C1 segment of cervical spinal cord (tissue), 14 donors: ENCODE measurements around the gene RAB31.
A peak's percentile ranks its signal among the peaks of the same experiment; 100 is the strongest.
"Not testable (repeated sequence)": the region's sequence is repeated elsewhere in the genome, so short reads cannot be mapped to it uniquely, and the experiment has no call there.

Experiments used
- DNase-seq, 14 donors: peaks; one replicate each; lab custom pipeline; 2025; lab: John Stamatoyannopoulos, UW

Gene RAB31

DNA sequence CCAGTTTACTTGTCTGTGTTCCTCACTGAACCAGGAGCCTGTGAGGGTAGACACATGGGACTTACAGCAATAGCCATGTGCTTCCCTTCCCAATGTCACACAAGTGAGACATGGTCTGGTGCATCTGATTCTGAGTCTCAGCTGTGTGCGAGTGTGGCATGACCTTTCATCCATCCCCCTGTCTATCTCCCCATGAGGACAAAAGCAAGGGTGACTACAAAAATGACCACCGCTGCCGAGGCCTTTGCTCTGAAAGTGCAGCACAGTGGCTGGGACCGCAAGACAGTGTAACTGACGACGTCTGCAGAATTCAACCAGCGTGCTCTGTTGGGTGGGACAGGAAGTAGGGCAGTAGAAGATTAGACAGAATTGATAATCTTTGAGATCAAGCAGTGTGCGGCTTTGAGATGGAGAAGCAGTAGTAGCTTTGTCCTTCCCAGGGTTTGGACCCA, 50.5 kb downstream of the RAB31 start:
- DNase-seq, result no peak

DNA sequence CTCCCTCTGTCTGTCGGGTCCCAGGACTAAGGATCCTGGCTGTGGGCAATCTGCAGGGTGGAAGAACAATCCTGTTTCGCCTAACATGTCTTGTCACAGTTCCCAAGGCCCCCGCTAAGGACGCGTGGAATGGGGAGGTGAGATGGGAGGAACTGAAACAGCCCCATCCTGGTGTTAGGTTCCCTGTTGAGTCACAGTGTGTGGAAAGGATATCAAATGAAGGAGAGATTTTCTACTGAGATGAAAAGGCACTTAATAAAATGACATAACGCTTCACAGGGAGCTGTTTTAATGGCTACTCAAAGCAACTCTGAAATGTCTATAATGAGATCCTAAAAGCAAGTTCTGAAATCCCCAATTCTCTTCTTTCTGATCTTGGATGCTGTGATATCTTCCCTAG, 52.5 kb downstream of the RAB31 start:
- no peak for DNase-seq

DNA sequence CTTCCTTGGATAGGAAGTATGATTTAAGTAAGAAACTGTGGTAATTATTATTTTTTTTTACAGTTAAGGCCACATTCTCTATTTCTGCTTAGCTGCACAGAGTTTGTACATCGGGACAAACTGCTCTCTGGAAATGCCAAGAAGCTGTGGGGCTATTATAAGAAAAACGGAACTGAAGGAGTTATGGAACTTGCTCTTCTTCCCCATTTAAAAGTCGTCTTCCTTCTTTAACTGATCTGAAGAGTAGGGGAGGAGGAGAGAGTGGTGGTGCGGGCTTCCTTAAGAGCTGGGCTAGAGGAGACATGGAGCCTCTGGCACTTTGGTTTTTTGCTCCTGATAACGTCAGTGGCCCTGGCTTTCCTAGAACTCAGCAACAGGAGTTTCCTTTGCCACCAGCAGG, 54.4 kb downstream of the RAB31 start:
- DNase-seq, result no peak

DNA sequence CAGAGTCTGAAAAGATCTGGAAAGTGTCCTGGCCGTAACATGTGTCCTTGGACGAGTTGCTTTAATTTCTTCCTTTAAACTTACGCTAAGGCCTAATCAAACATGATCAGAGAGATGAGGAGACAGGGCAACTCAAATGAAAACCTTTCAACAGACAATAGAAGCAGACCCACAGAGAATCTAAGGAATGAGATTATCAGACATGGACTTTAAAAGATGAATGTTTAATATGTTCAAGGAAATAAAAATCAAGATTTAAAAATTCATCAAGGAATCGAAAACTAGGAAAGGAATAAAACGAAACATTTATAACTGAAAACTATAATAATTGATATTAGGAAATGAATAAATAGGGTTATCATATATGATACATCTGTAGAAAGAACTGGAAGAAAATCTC, 55.1 kb downstream of the RAB31 start:
- no peak for DNase-seq

DNA sequence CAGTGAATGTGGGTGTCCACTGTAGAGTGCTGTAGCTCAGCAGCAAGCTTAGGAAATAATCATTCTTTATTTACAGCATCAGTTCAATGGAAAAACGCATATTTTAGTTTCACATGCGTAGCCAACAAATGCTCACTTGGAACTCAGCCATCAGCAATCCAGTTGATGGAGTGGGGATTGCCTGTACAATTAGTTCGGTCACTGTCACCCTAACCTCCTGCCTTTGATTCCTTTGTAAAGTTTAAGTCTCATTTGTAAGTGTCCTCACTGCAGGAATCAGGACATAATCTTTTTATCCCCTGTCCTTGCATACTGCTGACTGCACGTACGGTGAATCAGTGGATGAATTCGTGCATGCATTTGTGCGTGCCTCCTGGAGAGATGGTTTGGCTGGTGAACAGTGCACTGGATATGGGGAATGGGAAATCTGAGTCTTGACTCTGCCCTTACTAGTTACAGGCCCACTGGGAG, 55.9 kb downstream of the RAB31 start:
- no peak for DNase-seq

DNA sequence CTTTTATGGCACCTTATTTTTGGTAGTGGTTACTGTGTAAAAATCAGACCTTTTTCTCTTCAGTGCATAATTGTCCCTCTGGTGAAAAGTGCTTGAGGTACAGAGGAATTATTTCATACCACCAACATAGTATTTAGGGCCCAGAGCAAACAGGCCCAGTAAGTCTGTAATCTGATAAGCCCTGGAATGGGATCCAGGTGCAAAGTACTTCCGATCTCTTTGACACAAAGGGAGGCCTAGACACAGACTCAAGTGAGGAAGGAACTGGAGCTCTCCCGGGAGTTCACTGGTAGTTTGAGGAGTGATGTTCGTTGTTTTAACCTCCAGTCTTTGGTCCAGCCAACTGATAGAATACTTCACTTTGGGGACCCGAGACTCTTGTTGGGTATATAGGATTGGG, 57.4 kb downstream of the RAB31 start:
- no peak for DNase-seq

DNA sequence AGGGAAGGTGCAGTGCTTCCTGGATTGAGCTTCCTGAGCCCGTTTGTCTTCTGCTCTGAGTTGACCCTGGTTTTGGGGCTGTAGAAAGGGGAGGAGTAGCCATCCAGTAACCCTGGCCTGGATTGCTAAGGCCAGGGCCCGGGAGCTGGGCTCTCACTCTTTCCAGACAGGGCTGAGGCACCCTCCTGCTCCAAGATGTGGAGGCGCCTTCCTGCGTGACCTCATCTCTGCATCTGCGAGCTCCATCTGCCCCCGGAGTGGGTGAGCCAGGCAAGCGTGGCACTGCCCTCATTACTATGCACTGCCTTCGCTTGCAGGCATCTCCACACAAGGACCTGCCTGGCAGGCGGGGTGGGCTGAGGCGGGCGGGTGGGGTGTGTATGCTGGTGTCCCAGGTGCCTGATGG, 58.0 kb downstream of the RAB31 start:
- DNase-seq, result peak in 1 of 14 donors; percentile 24

DNA sequence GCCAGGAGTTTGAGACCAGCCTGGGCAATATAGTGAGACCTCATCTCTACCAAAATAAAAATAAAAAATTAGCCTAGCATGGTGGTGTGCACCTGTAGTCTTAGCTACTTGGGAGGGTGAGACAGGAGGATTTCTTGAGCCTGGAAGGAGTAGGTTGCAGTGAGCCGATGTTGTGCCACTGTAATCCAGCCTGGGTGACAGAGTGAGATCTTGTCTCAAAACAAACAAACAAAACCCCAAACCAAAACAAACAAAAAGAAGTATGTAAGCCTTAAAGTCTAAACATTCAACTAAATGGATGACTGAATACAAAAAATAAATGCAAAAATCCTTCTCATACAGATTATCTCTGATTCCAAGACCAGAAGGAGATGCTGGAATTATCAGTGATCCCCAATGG, 58.6 kb downstream of the RAB31 start:
- DNase-seq, result no peak

DNA sequence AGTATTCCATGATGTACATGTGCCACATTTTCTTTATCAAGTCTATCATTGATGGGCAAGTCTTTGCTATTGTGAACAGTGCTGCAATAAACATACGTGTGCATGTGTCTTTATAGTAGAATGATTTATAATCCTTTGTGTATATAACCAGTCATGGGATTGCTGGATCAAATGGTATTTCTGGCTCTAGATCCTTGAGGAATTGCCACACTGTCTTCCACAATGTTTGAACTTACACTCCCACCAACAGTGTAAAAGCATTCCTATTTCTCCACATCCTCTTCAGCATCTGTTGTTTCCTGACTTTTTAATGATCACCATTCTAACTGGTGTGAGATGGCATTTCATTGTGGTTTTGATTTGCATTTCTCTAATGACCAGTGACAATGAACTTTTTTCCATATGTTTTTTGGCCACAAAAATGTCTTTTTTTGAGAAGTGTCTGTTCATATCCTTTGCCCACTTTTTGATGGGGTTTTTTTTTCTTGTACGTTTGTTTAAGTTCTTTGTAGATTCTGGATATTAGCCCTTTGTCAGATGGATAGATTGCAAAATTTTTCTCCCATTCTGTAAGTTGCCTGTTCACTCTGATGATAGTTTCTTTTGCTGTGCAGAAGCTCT, 60.1 kb downstream of the RAB31 start:
- DNase-seq, result not testable (repeated sequence)

DNA sequence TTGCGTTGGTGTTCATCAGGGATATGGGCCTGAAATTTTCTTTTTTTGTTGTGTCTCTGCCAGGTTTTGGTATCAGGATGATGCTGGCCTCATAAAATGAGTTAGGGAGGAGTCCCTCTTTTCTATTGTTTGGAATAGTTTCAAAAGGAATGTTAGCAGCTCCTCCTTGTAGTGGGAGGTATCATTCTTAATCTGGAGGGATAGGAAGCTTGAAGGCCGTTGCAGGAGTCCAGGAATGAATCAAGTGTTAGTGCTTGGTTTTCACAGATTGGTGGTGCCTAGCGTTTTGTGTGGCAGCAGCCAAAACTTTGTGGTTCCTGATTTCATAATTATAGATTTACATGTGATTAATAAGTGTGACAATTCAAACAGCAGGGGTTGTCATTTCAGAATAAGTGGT, 62.0 kb downstream of the RAB31 start:
- not testable (repeated sequence) for DNase-seq

DNA sequence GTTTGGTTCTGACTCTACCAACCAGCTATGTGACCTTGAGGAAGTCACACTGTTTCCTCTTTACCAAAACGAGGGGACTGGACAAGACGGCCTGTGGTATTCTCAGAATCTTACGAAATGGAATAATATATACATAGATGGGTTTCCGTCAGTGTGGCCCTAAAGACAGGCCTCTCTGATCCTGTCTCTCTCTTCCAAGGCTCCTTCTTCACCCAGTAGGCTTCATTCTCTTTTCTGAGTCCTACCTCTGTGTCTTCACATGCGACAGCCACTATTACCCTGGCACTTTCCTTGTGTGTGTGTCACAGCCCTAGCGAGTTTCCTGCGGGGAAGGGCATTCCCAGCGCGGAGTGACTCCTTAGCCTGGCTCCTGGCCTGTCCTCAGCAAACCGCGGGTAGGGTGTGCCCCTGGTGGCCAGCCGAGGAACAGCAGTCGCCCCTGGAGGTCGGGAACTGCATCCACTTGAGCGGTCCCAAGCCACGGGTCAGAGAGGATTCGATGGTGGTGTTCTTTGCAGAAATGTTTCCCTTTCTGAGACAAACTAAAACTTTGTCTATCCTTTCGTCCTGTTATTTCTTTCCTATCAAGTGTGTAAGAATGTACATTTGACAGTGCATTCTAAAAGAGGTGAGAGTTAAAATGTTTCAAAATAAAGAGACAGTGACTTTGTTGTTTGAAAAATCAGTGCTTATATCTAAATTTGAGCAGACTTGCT, 63.3 kb downstream of the RAB31 start:
- peak in 13 of 14 donors; percentile 10 to 87 (median 68) for DNase-seq

DNA sequence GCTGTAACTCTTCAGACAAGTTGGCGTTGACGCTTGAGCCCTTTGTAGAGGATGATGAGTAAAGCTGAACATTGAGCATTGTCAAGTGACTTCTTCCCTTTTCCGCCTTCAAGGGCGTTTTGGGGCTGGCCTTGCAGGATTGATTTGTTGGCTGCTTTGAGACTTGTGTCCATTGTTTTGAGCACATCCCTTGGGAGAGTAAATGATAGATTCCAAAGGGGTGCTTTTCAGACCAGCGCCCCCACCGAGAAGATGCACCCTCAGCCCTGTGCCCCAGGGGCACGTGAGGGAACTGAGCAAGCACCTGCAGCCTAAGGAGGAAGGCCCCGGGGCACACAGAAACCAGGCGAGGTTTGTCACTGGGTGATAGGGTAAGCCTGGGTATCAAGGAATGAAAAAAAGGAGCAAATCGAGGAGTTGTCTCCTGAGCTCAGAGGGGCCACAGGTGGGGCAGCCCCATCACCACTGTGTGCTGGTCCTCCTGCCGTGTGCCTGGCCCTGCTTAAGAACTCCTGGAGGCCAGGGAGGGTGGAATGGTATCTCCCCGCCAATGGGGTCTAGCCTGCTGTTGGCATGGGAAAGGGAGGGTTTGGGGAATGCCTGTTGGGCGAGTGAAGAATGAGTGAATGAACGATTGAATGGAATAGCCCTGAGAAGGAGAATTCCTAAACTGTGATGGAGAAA, 64.0 kb downstream of the RAB31 start:
- DNase-seq, result peak in 1 of 14 donors; percentile 27

DNA sequence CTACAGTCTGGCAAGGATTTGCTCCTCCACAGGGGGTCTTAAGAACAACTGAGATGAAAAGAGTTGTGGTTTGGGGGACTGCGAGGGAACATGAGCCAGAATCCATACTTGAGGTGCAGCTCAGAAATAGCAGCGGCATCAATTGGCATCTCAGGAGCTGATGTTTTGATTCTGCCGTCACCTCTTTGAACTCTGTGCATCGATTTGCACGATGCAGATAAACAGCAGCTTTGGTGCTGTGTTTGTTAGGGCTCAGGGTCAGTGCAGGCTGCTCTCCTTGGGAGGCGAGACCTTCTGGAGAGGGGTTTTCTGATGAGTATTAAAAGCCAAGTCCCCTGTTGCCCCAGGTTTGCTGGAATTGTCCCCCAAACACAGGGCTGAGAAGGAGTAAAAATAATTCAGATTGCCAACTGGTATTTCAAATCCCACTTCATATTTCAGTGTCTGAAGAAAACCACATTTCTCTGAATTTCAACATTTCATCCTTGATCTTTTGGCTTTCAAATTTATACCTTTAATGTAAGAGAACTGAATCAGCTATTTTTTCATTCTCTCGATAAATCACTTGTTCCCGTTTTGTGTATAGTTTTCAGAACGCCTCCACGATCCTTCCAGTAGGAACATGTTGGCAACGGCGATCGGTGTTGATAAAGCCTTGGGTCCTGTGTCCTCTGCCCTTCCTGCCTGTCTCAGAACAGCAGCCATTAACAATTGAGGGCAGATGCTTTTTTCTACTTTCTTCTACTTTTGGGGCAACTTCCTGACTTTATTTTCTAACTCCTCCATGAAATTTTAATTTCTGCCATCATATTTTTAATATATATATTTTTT, 65.0 kb downstream of the RAB31 start:
- DNase-seq, result no peak

DNA sequence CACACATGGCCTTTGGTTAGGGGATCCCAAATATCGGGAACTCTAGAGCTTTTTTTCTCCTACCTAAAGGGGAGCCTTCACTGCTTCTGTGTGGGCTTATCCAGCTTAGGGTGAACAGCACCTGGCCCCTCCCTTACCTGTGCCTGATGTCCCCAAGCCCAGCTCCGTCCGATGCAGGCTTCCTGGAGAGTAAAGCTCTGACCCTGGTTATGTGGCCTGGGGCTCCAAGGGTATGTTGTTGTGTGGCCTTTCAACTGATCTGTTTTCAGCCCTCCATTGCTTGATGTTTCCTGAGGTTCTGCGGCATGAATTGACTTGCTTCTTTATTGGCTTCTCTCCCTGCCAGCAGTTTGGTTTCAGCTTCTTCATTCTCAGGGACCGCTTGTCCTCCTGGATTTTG, 66.0 kb downstream of the RAB31 start:
- no peak for DNase-seq

DNA sequence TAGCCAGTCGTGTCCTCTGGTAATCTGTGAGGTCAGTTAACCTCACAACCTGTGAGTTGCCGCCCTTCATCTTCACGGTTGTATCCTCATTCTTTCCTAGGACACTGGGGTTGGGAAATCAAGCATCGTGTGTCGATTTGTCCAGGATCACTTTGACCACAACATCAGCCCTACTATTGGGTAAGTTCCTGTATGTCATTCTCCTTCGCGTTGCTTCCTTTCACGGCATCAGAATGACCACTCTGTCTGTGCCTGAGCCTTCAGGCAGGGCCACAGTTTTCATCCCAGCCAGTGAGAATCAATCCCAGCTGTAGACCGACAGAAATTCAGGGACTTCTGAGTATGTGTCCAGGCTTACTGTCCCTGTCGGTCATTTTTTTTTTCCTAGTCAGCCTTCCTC, 67.1 kb downstream of the RAB31 start:
- DNase-seq, result peak in 2 of 14 donors; percentile 14 to 33

DNA sequence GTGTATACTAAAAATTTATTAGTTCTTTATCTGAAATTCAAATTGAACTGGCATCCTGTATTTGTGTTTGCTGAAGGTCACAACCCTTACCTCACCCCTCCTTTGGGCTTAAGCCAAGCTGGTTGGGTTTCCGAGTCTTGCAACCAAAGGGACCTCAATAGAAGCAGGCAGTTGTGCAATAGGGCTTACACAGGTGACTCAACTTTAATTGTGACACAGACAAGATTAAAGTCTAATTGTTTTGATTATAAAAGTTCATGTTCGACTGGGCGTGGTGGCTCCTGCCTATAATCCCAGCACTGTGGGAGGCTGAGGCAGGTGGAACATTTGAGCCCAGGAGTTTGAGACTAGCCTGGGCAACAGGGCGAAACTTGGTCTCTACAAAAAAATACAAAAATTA, 71.5 kb downstream of the RAB31 start:
- DNase-seq, result no peak

DNA sequence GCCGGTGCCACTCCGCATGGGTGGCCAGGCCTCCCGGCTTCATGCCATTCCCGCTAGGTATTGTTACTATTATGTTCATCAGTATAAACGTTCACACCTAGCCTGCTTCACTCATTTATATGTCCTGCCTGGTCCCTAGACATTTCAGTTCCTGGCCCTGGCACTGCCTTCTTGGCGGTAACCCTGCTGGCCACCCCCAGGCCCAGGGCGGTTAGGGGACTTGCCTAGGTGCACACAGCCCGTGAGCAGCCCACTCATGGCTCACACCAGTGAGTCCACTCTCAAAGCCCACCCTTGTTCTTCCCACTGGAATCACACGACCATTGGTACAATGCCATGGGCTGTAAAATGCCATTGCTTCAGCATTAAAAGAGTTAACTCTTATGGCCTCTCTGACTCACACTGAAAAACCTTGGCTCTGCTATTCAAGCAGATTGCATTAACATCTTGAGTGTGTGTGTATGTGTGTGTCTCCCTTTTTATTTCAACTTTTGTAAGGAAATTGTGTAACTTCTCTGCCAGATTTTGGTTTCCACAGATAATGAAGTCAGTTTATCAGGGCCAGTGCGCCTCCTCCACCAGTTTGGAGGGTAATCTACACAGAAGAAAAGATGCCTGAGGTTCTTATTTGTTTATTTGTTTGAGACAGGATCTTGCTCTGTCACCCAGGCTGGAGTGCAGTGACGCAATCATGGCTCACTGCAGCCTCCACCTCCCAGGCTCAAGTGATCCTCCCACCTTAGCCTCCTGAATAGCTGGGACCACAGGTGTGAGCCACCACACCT, 74.2 kb downstream of the RAB31 start:
- peak in 1 of 14 donors; percentile 3 for DNase-seq

DNA sequence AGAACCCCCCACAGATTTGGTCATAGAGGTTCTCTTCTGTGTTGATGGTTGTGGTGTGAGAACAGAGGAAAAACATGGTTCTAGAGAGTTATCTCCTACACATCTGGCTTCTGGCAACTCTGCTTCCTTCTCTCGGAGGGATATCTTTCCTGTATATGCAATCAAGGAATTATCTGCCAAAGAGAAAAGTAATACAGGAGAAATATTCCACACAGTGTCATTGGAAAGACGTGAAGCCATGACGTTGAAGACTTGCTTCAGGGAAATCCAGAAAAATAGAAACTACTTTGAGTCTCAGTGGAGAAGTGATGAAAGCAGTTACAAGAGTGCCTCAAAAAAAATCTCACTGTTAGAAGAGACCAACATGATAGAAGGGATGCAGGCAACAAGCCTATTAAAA, 78.5 kb downstream of the RAB31 start:
- no peak for DNase-seq

DNA sequence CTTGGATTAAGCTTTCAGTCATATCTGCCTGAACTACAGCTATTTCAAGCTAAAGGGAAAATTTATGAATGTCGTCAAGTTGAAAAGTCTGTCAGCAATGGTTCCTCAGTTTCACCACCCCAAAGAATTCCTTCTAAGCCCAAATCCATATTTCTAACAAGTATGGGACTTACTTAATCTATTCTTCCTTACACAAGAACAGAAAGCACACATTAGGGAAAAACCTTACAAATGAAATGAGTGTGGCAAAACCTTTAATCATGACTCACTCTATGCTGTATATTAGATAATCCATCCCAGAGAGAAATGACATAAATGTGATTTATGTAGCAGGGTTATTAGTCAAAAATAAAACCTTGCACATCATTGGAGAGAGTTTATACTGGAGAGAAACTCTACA, 78.9 kb downstream of the RAB31 start:
- DNase-seq, result no peak

DNA sequence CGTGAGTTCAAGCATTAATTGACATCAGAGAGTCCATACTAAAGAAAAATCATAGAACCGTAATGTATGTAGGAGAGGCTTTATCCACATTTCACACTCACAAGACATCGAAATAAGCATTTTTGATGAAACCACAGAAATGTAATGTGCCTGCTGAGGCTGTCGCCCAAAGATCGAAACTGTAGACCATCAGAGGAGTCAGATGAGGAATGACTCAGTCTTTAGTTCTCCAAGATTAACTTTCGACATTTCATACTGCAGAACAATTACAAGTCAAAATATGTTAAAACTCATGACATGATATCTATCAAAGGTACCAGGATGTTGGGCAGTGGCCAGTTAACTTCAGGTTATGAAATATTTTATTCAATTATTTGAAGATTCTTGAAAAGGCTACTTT, 79.6 kb downstream of the RAB31 start:
- DNase-seq, result no peak

DNA sequence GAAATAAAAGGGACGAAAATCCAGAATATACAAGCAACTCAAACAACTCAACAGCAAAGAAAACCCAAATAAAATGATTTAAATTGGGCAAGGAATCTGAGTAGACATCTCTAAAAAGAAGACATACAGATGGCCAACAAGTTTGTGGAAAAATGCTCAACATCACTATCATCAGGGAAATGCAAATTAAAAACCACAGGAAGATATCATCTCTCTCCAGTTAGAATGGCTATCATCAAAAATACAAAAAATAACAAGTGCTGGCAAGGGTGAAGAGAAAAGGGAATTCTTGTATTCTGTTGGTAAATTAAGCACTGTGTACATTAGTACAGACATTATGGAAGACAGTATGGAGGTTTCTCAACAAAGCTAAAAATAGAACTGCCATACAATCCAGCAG, 80.0 kb downstream of the RAB31 start:
- no peak for DNase-seq
